GM18526 (cell line): ENCODE measurements around the gene RAP1B.

ENCODE experiments used
- POLR2A ChIP-seq: IDR thresholded peaks from 3 replicates; pipeline ENCODE4 v1.6.1; 2011; ENCODE audit not compliant: insufficient read length; ENCODE audit errors: extremely low read depth

RAP1B gene

GRCh38 chr12:68595241-68595640, 15.5 kb upstream of the RAP1B start:
- no peak for TF ChIP-seq POLR2A

- TF ChIP-seq POLR2A = no peak
Measured at GRCh38 chr12:68601767-68602166, 8.9 kb upstream of the RAP1B start.

- no peak for TF ChIP-seq POLR2A
Measured at GRCh38 chr12:68602720-68603119, 8.0 kb upstream of the RAP1B start.

- TF ChIP-seq POLR2A = no peak
Measured at GRCh38 chr12:68608191-68608590, 2.5 kb upstream of the RAP1B start.

GRCh38 chr12:68609998-68610369, 715 bp upstream of the RAP1B start:
- no peak for TF ChIP-seq POLR2A

DNA sequence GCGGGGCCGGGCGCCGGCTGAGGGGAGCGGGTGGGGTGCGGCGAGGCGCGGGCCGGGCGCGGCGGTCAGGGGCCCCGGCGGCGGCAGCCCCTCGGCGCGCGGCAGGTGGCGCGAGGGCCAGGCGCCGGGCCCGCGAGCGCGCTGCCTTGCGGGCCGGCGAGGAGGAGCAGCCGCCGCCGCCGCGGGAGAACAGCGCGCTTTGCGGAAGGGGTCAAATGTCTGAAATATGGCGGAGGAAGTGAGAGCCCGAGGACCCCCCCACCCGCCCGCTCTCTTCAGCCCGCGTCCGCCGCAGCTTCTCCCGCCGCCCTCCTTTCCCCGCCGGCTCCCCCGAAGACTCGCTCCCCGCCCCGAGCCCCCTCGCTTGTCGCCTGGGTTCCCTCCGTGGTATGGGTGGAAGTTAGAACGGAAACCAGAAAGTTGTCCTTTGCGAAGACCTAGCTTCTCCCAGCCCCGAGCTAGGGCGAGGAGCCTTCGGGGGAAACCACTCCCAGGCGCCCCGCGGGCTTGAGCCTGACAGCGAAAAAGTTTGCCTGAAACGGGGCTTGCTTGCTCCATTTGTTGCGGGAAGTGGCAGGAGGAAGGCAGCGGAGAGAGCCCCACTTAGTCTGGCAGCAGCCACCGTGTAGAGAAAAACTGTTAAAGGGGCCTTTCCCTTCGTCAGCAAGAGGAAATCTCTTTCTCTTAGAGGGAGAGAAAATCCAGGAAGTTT, 551 bp downstream of the RAP1B start:
- no peak for TF ChIP-seq POLR2A

DNA sequence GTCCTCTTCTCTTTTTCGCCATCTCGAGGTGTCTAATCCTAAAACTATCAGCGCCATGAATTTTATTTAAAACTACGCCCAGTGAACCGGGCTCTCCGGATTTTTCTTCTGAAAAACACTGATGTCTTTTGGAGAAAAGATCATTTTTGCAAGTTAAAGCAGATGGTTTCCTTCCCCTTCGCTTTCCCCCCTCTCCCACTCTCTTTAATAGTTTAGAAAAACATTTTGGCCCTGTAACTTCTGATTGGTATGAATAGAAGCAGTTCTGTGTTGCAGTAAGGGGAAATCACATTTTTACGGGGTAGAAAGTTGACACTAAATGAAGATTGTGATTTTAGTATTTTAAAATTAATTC, 1.1 kb downstream of the RAP1B start:
- no peak for TF ChIP-seq POLR2A

GRCh38 chr12:68612202-68612601, 1.5 kb downstream of the RAP1B start:
- no peak for TF ChIP-seq POLR2A

DNA sequence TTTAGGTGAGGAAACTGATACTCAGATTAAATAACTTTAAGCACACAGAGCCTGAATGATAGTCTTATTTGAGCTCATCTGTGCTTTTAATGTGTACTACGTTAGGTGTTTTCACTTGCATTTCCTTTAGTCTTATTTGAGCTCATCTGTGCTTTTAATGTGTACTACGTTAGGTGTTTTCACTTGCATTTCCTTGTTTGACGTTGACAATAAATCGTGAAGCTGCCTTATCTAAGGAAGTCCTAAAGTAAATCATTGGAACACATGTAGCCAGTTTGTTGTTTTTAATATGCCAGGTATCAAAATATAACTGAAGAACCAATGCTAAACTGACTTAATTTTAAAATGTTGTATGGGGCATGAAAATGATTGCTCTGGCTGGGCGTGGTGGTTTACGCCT, 2.0 kb downstream of the RAP1B start:
- no peak for TF ChIP-seq POLR2A

GRCh38 chr12:68613209-68613904, 2.7 kb downstream of the RAP1B start:
- no peak for TF ChIP-seq POLR2A

DNA sequence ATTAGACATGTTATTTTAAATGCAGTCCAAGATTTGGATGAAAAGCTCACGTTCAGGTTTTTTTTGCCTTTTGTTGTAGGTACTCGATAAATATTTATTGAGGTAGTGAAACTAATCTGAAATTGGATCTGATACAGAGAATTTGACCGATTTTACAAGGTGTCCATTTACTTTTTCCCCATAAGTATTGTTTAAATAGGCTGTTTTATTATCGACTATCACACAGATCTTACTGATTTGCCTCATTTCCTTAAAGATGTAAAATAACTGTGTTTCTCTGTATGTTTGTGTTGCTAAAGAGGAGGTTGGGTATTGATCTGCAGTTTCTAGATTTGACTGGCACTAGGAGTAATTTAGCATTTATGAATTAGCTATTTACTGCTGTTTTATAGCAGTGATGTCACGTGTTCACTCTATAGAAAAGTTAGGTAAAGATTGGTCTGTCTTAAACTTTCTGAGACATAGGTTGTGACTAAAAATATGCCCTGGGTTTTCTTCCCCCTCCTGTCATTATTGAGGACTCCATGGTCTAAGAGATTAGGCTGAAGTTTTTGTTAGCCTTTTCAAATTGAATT, 3.5 kb downstream of the RAP1B start:
- no peak for TF ChIP-seq POLR2A

GRCh38 chr12:68614769-68615168, 4.1 kb downstream of the RAP1B start:
- TF ChIP-seq POLR2A = no peak

DNA sequence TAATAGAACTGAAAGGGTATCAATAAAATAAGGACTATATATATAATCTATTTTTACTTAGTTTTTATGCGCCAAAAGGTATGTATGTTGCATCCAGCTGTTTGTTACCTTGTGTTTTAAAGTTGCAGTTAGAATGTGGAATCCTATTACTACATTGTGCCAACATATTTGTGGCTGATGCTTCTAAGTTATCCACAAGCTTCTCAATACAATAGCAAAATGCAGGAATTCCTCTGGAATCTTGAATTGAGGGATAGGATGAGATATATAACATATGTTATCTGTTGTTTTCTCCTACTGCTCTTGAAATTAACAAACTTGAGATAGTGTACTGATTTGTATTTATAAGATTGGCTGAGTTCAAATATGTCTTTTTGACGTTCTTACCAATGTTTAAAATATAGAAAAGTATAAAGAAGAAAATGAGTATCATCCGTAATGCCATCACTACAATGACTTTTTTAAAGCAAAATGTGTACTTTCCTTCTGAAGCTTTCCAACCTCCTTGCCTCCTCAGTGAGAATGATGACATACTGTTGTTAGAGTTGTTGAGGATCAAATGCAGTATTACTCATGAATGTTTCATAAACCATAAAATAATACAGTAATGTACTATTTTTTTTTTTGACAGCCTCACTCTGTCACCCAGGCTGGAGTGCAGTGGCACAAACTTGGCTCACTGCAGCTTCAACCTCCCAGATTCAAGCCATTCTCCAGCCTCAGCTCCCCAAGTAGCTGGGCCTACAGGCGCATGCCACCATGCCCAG, 6.6 kb downstream of the RAP1B start:
- TF ChIP-seq POLR2A = no peak

GRCh38 chr12:68619541-68619940, 8.8 kb downstream of the RAP1B start:
- TF ChIP-seq POLR2A = no peak

- TF ChIP-seq POLR2A = no peak
Measured at GRCh38 chr12:68620519-68621471, 10.1 kb downstream of the RAP1B start.

- TF ChIP-seq POLR2A = no peak
Measured at GRCh38 chr12:68621472-68622081, 10.9 kb downstream of the RAP1B start.
